Jurkat, Clone E6-1 (cell line): ENCODE results near the gene EFHD1. TPM values are rescaled to one million over a fixed set of nuclear protein-coding genes. Genes with fewer than 3 reads are reported as not detected.

Experiments
- DNase-seq: peaks from one replicate; pipeline ENCODE4 v3.0.0-alpha.2; 2011; ENCODE audit warnings: low read depth, low spot score
- H3K4me3 ChIP-seq: 2 replicates; pipeline ENCODE4 v1.5.1; 2011; ENCODE audit warnings: mild to moderate bottlenecking, low read length, control low read depth, moderate library complexity
- polyA plus RNA-seq: library from polyadenylated mRNA; unstranded; fragments of >200 nt; gene quantifications from one replicate; pipeline ENCODE4 v1.2.1, GENCODE V29; 2012; ENCODE audit warnings: missing spikeins; ENCODE audit not compliant: insufficient read length, insufficient read depth

Gene EFHD1, protein sequence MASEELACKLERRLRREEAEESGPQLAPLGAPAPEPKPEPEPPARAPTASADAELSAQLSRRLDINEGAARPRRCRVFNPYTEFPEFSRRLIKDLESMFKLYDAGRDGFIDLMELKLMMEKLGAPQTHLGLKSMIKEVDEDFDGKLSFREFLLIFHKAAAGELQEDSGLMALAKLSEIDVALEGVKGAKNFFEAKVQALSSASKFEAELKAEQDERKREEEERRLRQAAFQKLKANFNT
- polyA plus RNA-seq = 43.6 TPM

DNA sequence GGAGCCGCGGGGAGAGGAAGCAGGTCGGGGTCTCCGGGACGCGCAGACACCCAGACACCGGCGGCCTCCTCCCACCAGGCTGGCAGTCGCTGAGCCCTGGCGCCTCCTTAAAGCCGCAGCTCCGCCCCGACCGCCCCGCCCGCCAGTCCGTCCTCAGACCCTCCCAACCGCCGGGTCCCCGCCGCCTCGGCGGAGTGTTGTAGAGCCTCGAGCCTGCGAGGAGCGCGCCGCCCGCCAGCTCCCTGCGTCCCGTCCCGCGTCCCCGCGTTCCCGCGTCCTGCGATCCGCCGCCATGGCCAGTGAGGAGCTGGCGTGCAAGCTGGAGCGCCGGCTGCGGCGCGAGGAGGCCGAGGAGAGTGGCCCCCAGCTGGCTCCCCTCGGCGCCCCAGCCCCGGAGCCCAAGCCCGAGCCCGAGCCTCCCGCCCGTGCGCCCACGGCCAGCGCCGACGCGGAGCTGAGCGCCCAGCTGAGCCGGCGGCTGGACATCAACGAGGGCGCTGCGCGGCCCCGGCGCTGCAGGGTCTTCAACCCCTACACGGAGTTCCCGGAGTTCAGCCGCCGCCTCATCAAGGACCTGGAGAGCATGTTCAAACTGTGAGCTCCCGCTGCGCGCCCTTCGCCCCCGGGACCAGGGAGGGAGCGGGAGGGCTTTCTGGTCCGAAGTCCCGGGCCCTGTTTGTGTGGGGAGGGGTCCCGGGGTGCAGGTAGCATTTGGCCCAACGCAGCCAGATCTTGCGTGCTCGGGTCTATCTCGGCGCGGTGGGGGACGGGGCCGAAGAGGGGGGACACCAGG, at the start of gene EFHD1:
TSS of gene EFHD1 (plus strand) at position 192 of the 793 bp plus-strand sequence. CDS start at position 293, 101 bp downstream.
- DNase-seq = peak; percentile 9
- peak within 1 kb of the TSS; percentile 45 for H3K4me3 ChIP-seq

DNA sequence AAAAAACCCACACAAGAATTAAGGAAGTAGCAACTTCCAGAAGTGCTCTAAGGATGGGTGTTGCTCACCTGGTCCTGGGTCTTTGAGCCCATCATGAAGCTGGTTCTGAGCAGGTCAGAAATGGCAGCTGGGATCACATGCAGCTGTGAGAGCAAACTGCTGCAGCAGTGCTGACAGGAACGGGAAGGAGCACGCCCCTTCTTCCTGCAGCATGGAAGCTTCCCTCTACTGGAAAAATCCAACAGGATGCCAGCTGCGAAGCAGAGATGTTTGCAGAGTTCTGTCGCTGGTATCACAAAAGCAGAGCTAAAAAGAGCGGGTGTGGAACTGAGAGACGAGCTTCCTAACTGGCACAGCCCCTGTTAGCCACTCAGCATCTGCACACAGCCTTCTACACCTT, 49.2 kb upstream of the EFHD1 start:
- no peak for DNase-seq
- no peak overlapping the region for H3K4me3 ChIP-seq

DNA sequence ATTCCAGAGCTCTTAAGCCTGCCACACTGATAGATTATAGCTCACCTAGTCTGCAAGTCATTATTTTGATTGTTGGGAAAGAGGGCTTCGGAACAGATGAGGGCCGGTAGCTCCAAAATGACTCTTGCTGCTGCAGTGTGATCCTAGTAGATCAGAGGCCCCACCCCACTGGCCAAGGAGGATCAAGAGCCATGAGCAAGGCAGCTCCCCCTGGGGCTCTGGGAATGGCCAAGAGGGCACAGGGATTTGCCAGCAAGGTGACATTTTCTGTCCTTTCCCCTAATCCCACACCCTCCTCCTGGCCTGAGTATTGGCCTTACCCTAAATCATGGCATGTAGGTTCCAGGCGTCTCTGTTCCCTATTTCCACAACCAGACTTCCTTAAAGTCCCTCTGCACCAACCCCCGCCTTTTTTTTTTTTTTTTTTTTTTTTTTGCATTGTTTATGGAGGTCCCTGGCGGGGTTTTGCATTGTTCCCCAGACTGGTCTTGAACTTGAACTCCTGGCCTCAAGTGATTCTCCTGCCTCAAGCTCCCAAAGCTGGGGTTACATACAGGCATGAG, 46.4 kb upstream of the EFHD1 start:
- DNase-seq = no peak
- H3K4me3 ChIP-seq = no peak overlapping the region

DNA sequence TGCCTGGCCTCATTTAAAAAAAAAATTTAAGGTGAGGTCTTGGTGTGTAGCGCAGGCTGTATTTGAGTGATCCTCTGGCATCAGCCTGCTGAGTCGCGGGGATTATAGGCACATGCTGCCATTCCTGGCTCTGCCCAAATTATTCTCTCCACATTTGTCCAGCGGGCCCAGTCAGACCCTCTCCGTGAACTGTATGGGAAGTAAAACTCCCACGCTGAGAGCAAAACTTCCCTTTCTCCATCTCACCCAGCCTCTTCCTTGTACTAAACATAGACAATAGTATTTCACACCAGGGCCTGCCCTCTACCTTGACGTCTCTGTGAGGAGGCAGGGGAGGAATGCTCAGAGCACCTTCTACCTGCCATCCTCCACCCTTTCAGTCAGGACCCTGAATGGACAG, 45.9 kb upstream of the EFHD1 start:
- no peak overlapping the region for H3K4me3 ChIP-seq
- no peak for DNase-seq

DNA sequence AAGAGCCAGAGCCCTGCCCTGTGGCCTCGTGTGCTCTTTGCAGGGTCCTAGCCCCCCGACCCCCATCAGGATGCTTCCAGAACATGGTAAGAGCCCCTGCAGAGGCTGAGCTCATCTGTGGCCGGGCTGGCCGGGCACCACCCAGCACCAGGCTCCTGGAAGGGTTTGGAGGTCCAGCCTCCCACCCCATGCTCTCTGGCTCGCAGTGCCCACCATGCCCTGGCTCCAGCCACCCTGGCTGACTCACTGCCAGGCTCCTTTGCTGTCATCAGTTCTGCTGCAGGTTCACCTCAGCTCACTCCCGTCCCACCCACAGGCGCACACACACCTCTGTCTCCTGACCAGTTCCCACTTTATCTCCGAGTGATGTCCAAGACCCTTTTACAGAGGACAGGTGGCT, 45.4 kb upstream of the EFHD1 start:
- no peak overlapping the region for H3K4me3 ChIP-seq
- no peak for DNase-seq

DNA sequence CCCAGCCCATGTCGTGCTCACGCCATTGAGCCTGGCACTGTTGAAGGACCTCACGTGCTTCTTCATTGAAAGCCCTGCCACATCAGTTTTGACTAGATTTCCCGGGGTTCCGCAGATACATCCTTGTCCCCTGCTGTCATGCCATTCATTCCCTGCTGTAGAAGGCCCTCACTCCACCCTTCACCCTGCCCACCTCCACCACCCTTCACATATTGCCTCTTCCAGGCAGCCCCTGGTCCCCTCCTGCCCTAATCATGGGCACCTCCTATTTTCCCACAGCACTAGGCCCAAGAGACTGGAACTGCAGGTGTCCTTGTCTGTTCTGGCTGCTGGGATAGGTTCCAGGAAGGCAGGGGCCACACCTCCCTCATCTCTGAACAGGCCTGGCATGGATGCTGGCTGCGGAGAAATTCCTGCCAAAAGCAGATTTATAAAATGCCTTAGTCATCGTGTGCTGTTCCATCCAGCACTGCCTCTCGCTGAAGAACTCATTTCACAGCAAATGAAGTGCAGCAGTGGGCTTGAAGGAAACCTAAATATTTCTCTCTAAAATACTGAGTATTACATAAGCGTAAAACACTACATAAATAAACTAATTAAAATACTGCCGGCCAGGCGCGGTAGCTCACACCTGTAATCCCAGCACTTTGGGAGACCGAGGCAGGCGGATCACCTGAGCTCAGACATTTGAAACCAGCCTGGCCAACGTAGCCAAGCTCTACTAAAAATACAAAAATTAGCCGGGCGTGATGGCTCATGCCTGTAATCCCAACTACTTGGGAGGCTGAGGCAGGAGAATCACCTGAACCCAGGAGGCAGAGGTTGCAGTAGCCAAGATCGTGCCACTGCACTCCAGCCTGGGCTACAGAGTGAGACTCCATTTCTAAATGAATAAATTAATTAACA, 44.5 kb upstream of the EFHD1 start:
- no peak overlapping the region for H3K4me3 ChIP-seq
- DNase-seq = no peak

DNA sequence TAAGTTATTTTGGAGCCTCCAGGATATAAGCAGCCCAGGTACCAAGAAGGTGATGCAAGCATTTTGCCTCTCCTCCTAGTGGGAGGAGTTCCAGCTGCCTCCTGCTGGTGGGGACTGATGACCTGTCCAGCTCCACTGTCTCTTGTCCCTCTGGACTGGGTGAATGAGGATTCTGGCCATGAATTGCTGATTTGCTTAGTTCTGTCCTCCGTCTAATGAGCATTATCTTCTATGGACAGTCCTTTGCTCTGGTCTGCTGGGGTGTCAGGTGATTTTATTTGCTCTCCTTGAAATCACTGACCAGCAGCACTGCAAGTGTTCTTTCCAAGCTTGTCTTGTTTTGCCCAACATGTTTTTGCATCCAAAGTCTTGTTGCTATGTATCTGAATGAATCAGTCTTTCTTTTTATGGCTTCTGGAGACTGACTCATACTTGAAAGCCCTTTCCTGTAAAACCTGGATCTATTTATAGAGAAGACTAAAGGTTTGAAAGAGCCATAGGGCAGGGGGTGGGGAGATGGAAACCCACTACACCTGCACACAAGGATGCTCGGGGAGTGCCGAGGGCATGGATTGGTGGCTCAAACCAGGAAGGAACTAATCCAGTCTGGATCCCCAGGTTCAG, 40.5 kb upstream of the EFHD1 start:
- no peak for DNase-seq
- no peak overlapping the region for H3K4me3 ChIP-seq

DNA sequence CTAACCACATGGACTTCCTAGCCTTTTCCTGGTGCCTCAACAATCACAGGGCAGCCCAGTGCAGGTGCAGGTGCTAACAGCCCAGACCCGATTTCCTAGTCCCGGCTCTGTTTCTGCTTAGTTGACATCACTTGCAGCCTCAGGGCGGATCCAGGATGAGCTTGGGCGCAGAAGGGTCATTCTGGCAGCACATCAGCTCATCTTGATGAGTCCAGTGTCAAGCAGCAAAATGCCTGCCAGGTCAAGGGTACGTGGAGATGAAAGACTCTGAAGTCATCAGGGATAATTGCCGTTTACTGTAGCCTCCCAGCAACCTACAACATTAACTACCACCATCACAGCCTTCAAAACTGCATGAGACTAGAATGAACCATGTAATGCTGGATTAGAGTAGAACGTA, 39.4 kb upstream of the EFHD1 start:
- no peak overlapping the region for H3K4me3 ChIP-seq
- DNase-seq = no peak

DNA sequence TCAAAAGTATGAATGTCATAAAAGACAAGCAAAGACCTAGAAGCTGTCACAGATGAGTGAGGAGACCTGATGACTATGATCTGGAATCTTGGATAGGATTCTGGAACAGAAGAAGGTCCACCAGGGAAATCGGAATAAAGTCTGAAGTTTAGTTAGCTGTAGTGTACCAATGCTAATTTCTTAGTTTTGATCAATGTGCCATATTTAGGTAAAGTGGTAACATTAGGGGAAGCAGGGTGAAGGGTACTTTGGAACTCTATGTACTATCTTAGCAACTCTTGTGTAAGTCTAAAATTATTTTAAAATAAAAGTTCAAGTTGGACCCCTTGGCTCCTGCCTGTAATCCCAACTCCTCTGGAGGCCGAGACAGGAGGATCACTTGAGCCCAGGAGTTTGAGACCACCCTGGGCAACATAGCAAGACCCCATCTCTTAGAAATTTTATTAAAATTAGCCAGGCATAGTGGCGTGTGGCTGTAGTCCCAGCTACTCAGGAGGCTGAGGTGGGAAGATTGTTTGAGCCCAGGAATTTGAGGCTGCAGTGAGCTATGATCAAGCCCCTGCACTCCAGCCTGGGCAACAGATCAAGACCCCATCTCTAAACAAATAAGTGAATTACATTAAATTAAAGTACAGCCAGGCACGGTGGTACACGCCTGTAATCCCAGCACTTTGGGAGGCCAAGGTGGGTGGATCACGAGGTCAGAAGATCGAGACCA, 35.9 kb upstream of the EFHD1 start:
- no peak for DNase-seq
- H3K4me3 ChIP-seq = no peak overlapping the region

DNA sequence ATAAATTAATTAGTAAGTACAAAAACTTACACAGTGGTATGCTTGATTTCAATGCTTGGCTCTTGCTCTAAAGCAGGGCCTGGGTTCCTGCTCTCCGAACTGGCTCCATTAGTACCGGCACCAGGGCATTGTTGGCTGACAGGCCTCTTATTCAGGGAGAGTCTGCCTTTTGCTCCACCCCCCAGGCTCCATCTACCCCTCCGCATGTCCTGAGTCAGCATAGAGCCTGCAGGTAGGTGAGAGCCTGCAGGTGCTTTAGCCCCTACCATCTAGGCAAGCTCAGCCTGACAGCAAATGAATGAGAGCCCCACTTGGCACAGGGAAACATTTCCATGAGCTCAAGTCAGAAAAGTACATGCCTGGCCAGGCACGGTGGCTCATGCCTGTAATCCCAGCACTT, 35.1 kb upstream of the EFHD1 start:
- DNase-seq = no peak
- H3K4me3 ChIP-seq = no peak overlapping the region

DNA sequence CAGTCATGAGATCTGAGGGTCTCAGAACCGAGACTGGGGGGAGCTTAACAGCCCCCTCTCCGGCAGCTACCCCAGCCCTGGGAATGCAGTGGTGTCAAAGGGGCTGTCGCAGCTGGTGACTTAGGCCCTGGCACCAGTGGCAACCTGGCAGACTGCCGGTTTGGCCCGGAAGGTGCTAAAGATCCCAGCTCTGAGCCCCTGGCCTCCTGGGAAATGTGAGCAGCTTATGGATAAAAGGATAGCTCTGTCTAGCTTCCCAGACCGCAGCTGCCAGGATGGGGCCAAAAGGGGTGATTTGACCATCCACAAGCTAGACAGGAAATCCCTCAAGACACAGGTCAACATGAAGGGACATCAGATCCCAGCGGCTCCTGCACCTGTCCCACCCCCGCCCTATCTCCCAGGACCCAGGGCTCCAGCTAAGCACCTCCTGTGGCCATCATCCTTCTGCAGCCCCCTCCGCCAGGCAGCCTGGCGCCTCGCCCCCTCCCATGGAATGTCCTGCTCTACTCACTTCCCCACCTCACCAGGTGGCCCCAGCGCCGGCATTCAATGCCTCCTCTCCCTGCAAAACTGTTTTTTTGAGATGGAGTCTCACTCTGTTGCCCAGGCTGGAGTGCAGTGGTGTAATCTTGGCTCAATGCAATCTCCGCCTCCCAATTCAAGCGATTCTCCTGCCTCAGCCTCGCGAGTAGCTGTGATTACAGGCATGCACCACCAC, 33.2 kb upstream of the EFHD1 start:
- H3K4me3 ChIP-seq = no peak overlapping the region
- DNase-seq = no peak

DNA sequence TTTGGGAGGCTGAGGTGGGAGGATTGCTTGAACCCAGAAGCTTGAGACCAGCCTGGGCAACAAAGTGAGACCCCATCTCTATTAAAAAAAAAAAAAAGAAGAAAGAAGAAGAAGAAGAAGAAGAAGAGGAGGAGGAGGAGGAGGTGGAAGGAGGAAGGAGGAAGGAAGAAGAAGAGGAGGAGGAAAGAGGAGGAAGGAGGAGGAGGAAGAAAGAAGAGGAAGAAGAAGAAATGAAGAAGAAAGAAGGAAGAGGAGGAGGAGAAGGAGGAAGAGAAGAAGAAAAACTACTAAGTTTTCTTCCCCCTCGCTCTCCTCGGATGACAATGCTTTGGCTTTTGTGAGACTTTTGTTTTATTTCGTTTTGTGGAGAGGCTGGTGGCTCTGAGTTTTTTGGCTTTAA, 30.1 kb upstream of the EFHD1 start:
- no peak overlapping the region for H3K4me3 ChIP-seq
- DNase-seq = no peak

DNA sequence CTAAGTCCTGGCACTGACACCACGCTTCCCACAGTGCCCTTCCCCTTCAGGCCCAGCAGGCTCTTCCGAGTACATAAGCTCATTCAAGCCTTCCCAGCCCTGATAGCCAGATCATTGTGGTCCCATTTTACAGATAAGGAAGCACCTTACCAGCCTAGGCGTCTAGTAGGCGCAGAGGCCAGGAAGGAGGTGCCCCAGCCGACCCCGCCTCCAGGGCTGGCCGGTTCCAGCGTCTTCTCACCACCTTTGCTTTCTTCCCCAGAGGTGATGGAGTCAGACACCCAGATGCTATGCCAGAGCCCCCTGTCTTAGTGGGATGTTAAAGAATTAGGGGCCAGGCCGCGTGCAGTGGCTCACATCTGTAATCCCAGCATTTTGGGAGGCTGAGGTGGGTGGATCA, 28.9 kb upstream of the EFHD1 start:
- no peak overlapping the region for H3K4me3 ChIP-seq
- DNase-seq = no peak

DNA sequence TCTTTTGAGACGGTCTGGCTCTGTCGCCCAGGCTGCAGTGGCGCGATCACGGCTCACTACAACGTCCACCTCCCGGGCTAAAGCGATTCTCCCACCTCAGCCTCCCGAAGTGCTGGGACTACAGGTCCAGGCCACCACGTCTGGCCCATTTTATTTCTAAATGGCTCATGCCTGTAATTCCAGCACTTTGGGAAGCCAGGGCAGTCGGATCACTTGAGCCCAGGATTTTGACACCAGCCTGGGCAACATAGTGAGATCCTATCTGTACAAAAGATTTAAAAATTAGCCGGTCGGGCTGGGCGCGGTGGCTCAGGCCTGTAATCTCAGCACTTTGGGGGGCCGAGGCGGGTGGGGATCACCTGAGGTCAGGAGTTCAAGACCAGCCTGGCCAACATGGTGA, 26.4 kb upstream of the EFHD1 start:
- H3K4me3 ChIP-seq = no peak overlapping the region
- DNase-seq = no peak

DNA sequence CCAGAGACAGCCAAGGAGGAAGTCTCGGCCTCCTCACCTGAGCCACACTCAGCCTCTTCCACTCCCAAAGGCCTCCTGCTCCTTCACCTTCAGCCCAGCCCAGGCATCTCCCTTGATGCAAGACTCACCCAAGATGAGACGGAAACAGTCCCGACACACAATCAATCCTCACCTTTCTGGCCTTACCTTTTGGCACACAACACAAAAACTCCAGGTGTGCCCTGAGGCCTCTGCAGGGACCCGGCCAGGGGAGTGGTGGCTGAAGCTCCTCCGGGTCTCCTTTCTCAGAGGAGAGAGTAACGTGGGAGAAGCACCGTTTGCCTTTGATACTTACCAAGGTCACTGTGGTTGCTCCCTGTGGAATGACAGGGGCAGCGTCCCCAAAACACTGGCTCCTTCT, 23.8 kb upstream of the EFHD1 start:
- no peak for DNase-seq
- H3K4me3 ChIP-seq = no peak overlapping the region

DNA sequence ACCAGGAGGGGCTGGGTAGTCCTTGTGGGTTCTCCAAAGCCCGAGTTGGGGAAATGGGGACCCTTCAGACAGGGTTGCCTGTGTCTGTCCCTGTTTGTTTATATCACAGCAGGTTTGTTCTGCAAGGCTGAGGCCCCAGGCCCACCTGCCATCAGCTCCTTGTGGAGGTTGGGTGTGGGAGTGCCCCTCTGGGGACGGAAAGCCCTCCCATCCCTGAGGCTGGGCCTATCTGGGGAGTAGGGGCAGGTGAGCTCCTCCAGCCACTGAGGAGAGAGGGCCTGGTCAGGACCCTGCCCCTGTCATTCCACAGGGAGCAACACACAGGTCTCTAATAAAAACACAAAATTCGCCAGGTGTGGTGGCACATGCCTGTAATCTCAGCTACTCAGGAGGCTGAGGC, 23.3 kb upstream of the EFHD1 start:
- no peak for DNase-seq
- H3K4me3 ChIP-seq = no peak overlapping the region

DNA sequence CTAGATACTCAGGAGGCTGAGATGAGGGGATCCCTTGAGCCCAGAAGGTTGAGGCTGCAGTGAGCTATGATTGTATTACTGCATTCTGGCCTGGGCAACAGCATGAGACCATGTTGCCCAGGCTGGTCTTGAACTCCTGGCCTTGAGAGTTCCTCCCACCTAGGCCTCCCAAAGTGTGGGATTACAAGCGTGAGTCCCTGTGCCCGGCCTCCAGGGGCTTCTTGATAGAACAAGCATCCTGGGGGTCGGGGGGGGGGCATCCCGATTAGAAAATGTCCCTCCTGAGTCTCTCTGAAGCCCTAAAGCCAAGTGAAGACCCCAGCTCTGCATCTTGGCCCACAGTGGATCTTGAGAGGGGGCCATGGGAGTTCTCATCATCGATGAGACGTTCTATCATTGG, 22.3 kb upstream of the EFHD1 start:
- H3K4me3 ChIP-seq = no peak overlapping the region
- no peak for DNase-seq
